Measurements from ENCODE around the gene GATA2. TPM values are rescaled to one million over a fixed set of nuclear protein-coding genes. Genes with fewer than 3 reads are reported as not detected.

The GATA2 gene
- total and polyA plus RNA-seq, 2 of the 8 experiments (the other 6 are each of a cell fraction or from before 2014, with no cell fraction given): 0.03 to 0.30 TPM

DNA sequence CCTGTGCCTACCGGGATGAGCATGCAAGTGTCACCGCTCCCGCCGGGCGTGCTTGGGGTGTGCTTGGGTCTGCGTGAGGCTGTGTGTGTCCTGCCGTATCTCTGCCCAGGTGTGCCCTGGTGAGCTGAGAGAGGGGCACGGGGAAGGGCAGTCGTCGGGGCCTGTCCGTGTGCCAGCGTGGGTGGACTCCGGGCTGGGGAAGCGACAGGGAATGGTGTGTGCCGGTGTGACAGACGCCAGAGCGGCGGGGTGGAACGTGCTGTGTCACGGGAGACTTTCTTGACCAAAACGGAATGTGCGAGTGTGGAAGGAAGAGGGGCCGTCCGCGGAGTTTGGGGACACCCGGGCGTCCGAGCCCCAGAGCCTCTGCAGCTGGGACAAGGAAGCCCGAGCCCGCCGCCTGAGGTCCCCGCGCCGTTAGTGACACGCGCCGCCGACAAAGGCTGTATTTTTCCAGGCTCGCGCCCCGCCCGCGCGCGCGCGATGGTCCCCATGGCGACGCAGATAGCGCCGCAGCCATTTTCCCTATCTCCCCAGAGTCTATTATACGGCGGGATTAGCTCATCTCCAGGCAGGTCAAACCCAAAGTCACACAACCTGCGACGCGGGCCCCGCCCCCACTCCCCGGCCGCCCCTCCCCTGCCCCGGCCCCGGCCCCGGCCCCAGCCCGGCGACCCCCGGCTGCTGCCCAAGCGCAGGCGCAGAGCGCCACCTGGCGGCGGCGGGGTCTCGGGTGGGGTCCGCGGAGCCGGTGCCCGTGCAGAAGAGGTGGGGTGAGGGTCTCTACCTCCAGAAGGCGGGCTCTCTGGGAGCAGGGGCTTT is 4.5 kb upstream of the GATA2 start:
- Histone ChIP-seq H2BK120ac (replicated peaks; ENCODE audit: low read depth, low read length) (no peak overlapping the region), H3K9ac (replicated peaks in 1 of 4; ENCODE audit: extremely low read depth in 1 of 4, low read depth in 3 of 4, low read length in 3 of 4) (no peak overlapping the region; a peak in 1 of 7 replicates), H2BK15ac (ENCODE audit: low read length) (peak overlapping the region; percentile 24; the same call in 1 of the 2 replicates), H2BK12ac (ENCODE audit: low read depth, low read length) (peak overlapping the region; percentile 93; the same call in 1 of the 2 replicates), H3K79me1 (ENCODE audit: low read depth, low read length) (no peaks in the 10 kb centered on the region), H3K4me2 (ENCODE audit: insufficient read depth in 1 of 2, low read depth in 2 of 2, low read length in 2 of 2) (peak overlapping the region; percentile 73 to 94), H3K18ac (ENCODE audit: extremely low read depth, low read length) (0 out of 2 replicates have a peak overlapping the region, but pooled peaks have one; percentile 43), H2BK5ac (ENCODE audit: low read depth, low read length) (no peak overlapping the region; the same call in 1 of the 2 replicates), H2AFZ (ENCODE audit: low read length) (no peak overlapping the region), H4K91ac (replicated peaks; ENCODE audit: insufficient read length, low read length) (peak overlapping the region; percentile 65), H3K36me3 (ENCODE audit: control insufficient read depth in 2 of 4, insufficient read depth in 4 of 4, low read length in 3 of 4) (0 out of 8 replicates have a peak, but pooled peaks cover 0 to 5% (median 0%) of the 10 kb centered on the region in 4 experiments), H3K4ac (replicated peaks; ENCODE audit: insufficient read length, low read depth, low read length) (no peak overlapping the region), H3K9me3 (ENCODE audit: insufficient read depth in 2 of 2, low read depth in 1 of 2, low read length in 1 of 2) (no peaks in the 10 kb centered on the region; a peak in 1 of 4 replicates), H3K56ac (replicated peaks; ENCODE audit: insufficient read length, low read depth, low read length) (peak overlapping the region; percentile 62), H4K5ac (ENCODE audit: insufficient read length, low read depth, low read length) (no peak overlapping the region), H3K14ac (ENCODE audit: insufficient read length) (peak overlapping the region; percentile 0), H3K27ac (ENCODE audit: low read depth, low read length) (no peak overlapping the region), H3K79me2 (ENCODE audit: control insufficient read depth in 1 of 2, insufficient read depth in 2 of 2, low read length in 2 of 2) (no peaks in the 10 kb centered on the region), H3K23me2 (ENCODE audit: low read depth, low read length) (peaks cover 5% of the 10 kb centered on the region; the same call in 1 of the 2 replicates), H2BK20ac (ENCODE audit: low read length) (peak overlapping the region; percentile 75; the same call in 1 of the 2 replicates), H3K27me3 (replicated peaks in 1 of 4; ENCODE audit: control insufficient read depth in 3 of 4, extremely low read depth in 1 of 4, insufficient read depth in 3 of 4, low read length in 3 of 4) (peaks cover 50 to 67% (median 65%) of the 10 kb centered on the region in 4 experiments), H2AK5ac (ENCODE audit: low read depth, low read length) (no peak overlapping the region), H3K4me3 (ENCODE audit: extremely low read depth in 1 of 4, insufficient read depth in 2 of 4, low read depth in 3 of 4, low read length in 4 of 4) (peak overlapping the region; percentile 34 to 59 (median 46)), H3K23ac (ENCODE audit: insufficient read length) (no peak overlapping the region), H4K20me1 (replicated peaks in 1 of 2; ENCODE audit: control insufficient read depth in 1 of 2, insufficient read depth in 2 of 2, low read length in 2 of 2) (peaks cover 4 to 21% of the 10 kb centered on the region in 2 experiments), H3K4me1 (replicated peaks in 1 of 4; ENCODE audit: control insufficient read depth in 3 of 4, insufficient read depth in 4 of 4, low read length in 3 of 4) (peaks cover 0 to 33% (median 18%) of the 10 kb centered on the region in 4 experiments; a peak in 6 of 7 replicates), H4K8ac (ENCODE audit: extremely low read depth, insufficient read depth, low read length) (no peak overlapping the region; the same call in 1 of the 2 replicates)
- 5% methylated on average over 58 of the region's 77 CpGs; no CpG with 5 or more reads in 1 of the 2 experiments for WGBS, 2 experiments (ENCODE audit: extremely low coverage in 1 of 2, insufficient coverage in 1 of 2, insufficient read length in 1 of 2, insufficient replicate concordance in 2 of 2, low coverage in 1 of 2, low lambda C conversion rate in 2 of 2, missing lambda C conversion rate in 1 of 2)
- ChIA-PET CTCF (ENCODE audit: partially characterized antibody) (interaction anchor here (0.6 to 5.7 kb wide), 21 partner anchors 11 to 271 kb away, joined by 3 to 83 read pairs (median 5); no protein-coding TSS in a partner anchor), POLR2A (ENCODE audit: partially characterized antibody) (interaction anchor here (1.3 to 1.8 kb wide), 3 partner anchors 10 to 64 kb away, joined by 5 to 6 read pairs (median 5); no protein-coding TSS in a partner anchor)
- FAIRE-seq (no peak), DNase-seq (ENCODE audit: low read depth in 1 of 2, low spot score in 2 of 2) (peak in 1 of 2 experiments; percentile 97)
- TF ChIP-seq EZH2 (IDR thresholded peaks at IDR 0.05; ENCODE audit: low read depth, low read length, severe bottlenecking): peak; percentile 78
- peak; percentile 90 for TF ChIP-seq YY1 (IDR thresholded peaks at IDR 0.05; ENCODE audit: low read depth, low read length)
- TF ChIP-seq RAD21 (IDR thresholded peaks at IDR 0.05 in 1 of 2, conservative IDR thresholded peaks at IDR 0.05 in 1 of 2; ENCODE audit: low read depth in 2 of 2, low read length in 2 of 2): peak; percentile 74 to 86
- no peak for TF ChIP-seq EP300 (IDR thresholded peaks at IDR 0.05; ENCODE audit: borderline replicate concordance in 1 of 2, low read depth in 2 of 2, low read length in 2 of 2)
- 0 out of 2 replicates have a peak, but pooled peaks have one; percentile 4 for TF ChIP-seq BACH1 (IDR thresholded peaks at IDR 0.05; ENCODE audit: low read length)
- TF ChIP-seq SUZ12 (IDR thresholded peaks at IDR 0.05; ENCODE audit: low read length): peak; percentile 70
- TF ChIP-seq PHF8 (conservative IDR thresholded peaks at IDR 0.05; ENCODE audit: low read depth, low read length): no peak
- 0 out of 2 replicates have a peak, but pooled peaks have one; percentile 16 for TF ChIP-seq SP1 (IDR thresholded peaks at IDR 0.05; ENCODE audit: low read depth, low read length)
- TF ChIP-seq EGR1 (IDR thresholded peaks at IDR 0.05; ENCODE audit: borderline replicate concordance, low read depth, low read length): no peak
